Activated naive CD4-positive, alpha-beta T cell treated with anti-CD3 and anti-CD28 coated beads, Interleukin-2, amount 50 U/mL, for 72 hours (primary cell): ENCODE data around the gene MUCL3. TPM values are rescaled to one million over a fixed set of nuclear protein-coding genes. Genes with fewer than 3 reads are reported as not detected.
"Not testable (repeated sequence)": the region's sequence is repeated elsewhere in the genome, so short reads cannot be mapped to it uniquely, and the experiment has no call there.

Experiments used
- ATAC-seq, 2 donors: fragments of 150-1000 bp; cut with Tn5 transposase; 2 replicates each; pipeline ENCODE4 v1.10.0; 2021; ENCODE audit warnings: mild to moderate bottlenecking in 2 of 2, moderate library complexity in 2 of 2
- DNase-seq, 2 donors: peaks; one replicate each; pipeline ENCODE4 v3.0.0; 2021 to 2022; ENCODE audit warnings: low spot score in 2 of 2
- H3K27ac Mint-ChIP-seq, 2 donors: one replicate each; pipeline ENCODE4 v1.8.0; 2022; ENCODE audit warnings: mild to moderate bottlenecking in 2 of 2, mixed read lengths in 2 of 2
- H3K36me3 Mint-ChIP-seq, 2 donors: one replicate each; pipeline ENCODE4 v1.8.0; 2022; ENCODE audit warnings: mixed read lengths in 2 of 2
- H3K9me3 Mint-ChIP-seq, 2 donors: one replicate each; pipeline ENCODE4 v1.8.0; 2022; ENCODE audit warnings: mixed read lengths in 2 of 2
- total RNA-seq, 2 donors: library from RNA; stranded (reverse); gene quantifications; one replicate each; pipeline ENCODE4 v1.2.3, GENCODE V29; 2022

Gene MUCL3
- total RNA-seq, 2 donors from 2014 or later: not detected

GRCh38 chr6:30926644-30927043 lies 14.1 kb upstream of the MUCL3 start:
- peaks cover 4 to 14% of the 10 kb centered on the region in 2 donors for H3K9me3 Mint-ChIP-seq
- DNase-seq (no peak), ATAC-seq (no peak)
- H3K27ac Mint-ChIP-seq: no peak overlapping the region
- peaks cover 15 to 28% of the 10 kb centered on the region in 2 donors for H3K36me3 Mint-ChIP-seq

GRCh38 chr6:30927080-30927479 lies 13.7 kb upstream of the MUCL3 start:
- peaks cover 15 to 28% of the 10 kb centered on the region in 2 donors for H3K36me3 Mint-ChIP-seq
- H3K9me3 Mint-ChIP-seq: peaks cover 4 to 14% of the 10 kb centered on the region in 2 donors
- H3K27ac Mint-ChIP-seq, DNase-seq, ATAC-seq: not testable (repeated sequence)

- H3K9me3 Mint-ChIP-seq: peaks cover 4 to 14% of the 10 kb centered on the region in 2 donors
- DNase-seq: no peak
- no peak for ATAC-seq
- H3K27ac Mint-ChIP-seq: no peak overlapping the region
- peaks cover 15 to 28% of the 10 kb centered on the region in 2 donors for H3K36me3 Mint-ChIP-seq
Observed at GRCh38 chr6:30928677-30929076, 12.1 kb upstream of the MUCL3 start.

- Mint-ChIP-seq H3K27ac (no peak overlapping the region), H3K9me3 (peaks cover 4 to 14% of the 10 kb centered on the region in 2 donors), H3K36me3 (peaks cover 15 to 28% of the 10 kb centered on the region in 2 donors)
- DNase-seq (no peak), ATAC-seq (no peak)
Observed at GRCh38 chr6:30930506-30930905, 10.3 kb upstream of the MUCL3 start.

GRCh38 chr6:30931272-30931671 lies 9.5 kb upstream of the MUCL3 start:
- Mint-ChIP-seq H3K36me3 (peaks cover 15 to 27% of the 10 kb centered on the region in 2 donors), H3K27ac (no peak overlapping the region), H3K9me3 (peaks cover 4 to 14% of the 10 kb centered on the region in 2 donors)
- ATAC-seq (no peak), DNase-seq (no peak)

- ATAC-seq (no peak), DNase-seq (no peak)
- Mint-ChIP-seq H3K9me3 (peaks cover 4 to 14% of the 10 kb centered on the region in 2 donors), H3K36me3 (peaks cover 10 to 20% of the 10 kb centered on the region in 2 donors), H3K27ac (no peak within 1 kb of the TSS)
Observed at GRCh38 chr6:30931969-30932645, 8.7 kb upstream of the MUCL3 start, which contains the start of gene SFTA2. Gene SFTA2 (minus strand): TSS chr6:30932170. CDS start chr6:30932096, 74 bp downstream.

GRCh38 chr6:30932665-30933365 lies 8.0 kb upstream of the MUCL3 start:
- DNase-seq (no peak), ATAC-seq (no peak)
- Mint-ChIP-seq H3K36me3 (peaks cover 8 to 14% of the 10 kb centered on the region in 2 donors), H3K9me3 (peaks cover 4 to 14% of the 10 kb centered on the region in 2 donors), H3K27ac (no peak overlapping the region)

- ATAC-seq (no peak), DNase-seq (no peak)
- H3K27ac Mint-ChIP-seq: no peak overlapping the region
- H3K9me3 Mint-ChIP-seq: no peaks in the 10 kb centered on the region
- H3K36me3 Mint-ChIP-seq: no peaks in the 10 kb centered on the region
Observed at GRCh38 chr6:30935018-30935417, 5.8 kb upstream of the MUCL3 start.

GRCh38 chr6:30937265-30937664 lies 3.5 kb upstream of the MUCL3 start:
- H3K9me3 Mint-ChIP-seq: no peaks in the 10 kb centered on the region
- no peak overlapping the region for H3K27ac Mint-ChIP-seq
- no peaks in the 10 kb centered on the region for H3K36me3 Mint-ChIP-seq
- ATAC-seq (no peak), DNase-seq (no peak)

GRCh38 chr6:30938730-30939129 lies 2.0 kb upstream of the MUCL3 start:
- no peak for ATAC-seq
- H3K9me3 Mint-ChIP-seq: no peaks in the 10 kb centered on the region
- no peaks in the 10 kb centered on the region for H3K36me3 Mint-ChIP-seq
- no peak for DNase-seq
- no peak overlapping the region for H3K27ac Mint-ChIP-seq

- Mint-ChIP-seq H3K36me3 (no peaks in the 10 kb centered on the region), H3K27ac (no peak overlapping the region), H3K9me3 (no peaks in the 10 kb centered on the region)
- ATAC-seq: no peak
- no peak for DNase-seq
Observed at GRCh38 chr6:30939473-30939872, 1.3 kb upstream of the MUCL3 start.

GRCh38 chr6:30942338-30943060 lies 1.7 kb downstream of the MUCL3 start:
- Mint-ChIP-seq H3K9me3 (no peaks in the 10 kb centered on the region), H3K27ac (no peak overlapping the region), H3K36me3 (no peaks in the 10 kb centered on the region)
- ATAC-seq (no peak), DNase-seq (no peak)

- Mint-ChIP-seq H3K36me3 (peaks cover 0 to 6% of the 10 kb centered on the region in 2 donors), H3K9me3 (no peaks in the 10 kb centered on the region), H3K27ac (no peak overlapping the region)
- ATAC-seq (no peak), DNase-seq (no peak)
Observed at GRCh38 chr6:30944051-30944450, 3.3 kb downstream of the MUCL3 start.

GRCh38 chr6:30945281-30945680 lies 4.5 kb downstream of the MUCL3 start:
- ATAC-seq (no peak), DNase-seq (no peak)
- Mint-ChIP-seq H3K36me3 (peaks cover 1 to 6% of the 10 kb centered on the region in 2 donors), H3K9me3 (peaks cover 0 to 3% of the 10 kb centered on the region in 2 donors), H3K27ac (no peak overlapping the region)

GRCh38 chr6:30947231-30947630 lies 6.5 kb downstream of the MUCL3 start:
- DNase-seq (no peak), ATAC-seq (no peak)
- peaks cover 10 to 12% of the 10 kb centered on the region in 2 donors for H3K9me3 Mint-ChIP-seq
- H3K36me3 Mint-ChIP-seq: peaks cover 6 to 9% of the 10 kb centered on the region in 2 donors
- H3K27ac Mint-ChIP-seq: no peak overlapping the region

GRCh38 chr6:30948811-30949210 lies 8.0 kb downstream of the MUCL3 start:
- no peak for DNase-seq
- peaks cover 6 to 9% of the 10 kb centered on the region in 2 donors for H3K36me3 Mint-ChIP-seq

GRCh38 chr6:30951907-30952469 lies 11.2 kb downstream of the MUCL3 start:
- no peak for DNase-seq
- Mint-ChIP-seq H3K9me3 (peaks cover 10 to 12% of the 10 kb centered on the region in 2 donors), H3K27ac (no peak overlapping the region), H3K36me3 (peaks cover 6 to 9% of the 10 kb centered on the region in 2 donors)
- peak in 1 of 2 donors; percentile 35 for ATAC-seq

More at GRCh38 chr6:30948811-30949210, 8.0 kb downstream of the MUCL3 start:
- ATAC-seq: no peak
- Mint-ChIP-seq H3K9me3 (peaks cover 10 to 12% of the 10 kb centered on the region in 2 donors), H3K27ac (no peak overlapping the region)
